Hepatocyte (in vitro differentiated cells): ENCODE data around the gene DKK3. TPM values are rescaled to one million over a fixed set of nuclear protein-coding genes. Genes with fewer than 3 reads are reported as not detected.

ENCODE experiments used
- DNase-seq: peaks from one replicate; pipeline ENCODE4 v3.0.0-alpha.2; 2016; ENCODE audit warnings: low spot score
- H2AFZ ChIP-seq: fragments of 200-600 bp; sonication (generic); 2 replicates; pipeline ENCODE4 v1.6.0; 2016; ENCODE audit warnings: antibody characterized with exemption, mild to moderate bottlenecking
- H3K27ac ChIP-seq: fragments of 200-600 bp; sonication (generic); 2 replicates; pipeline ENCODE4 v1.5.1; 2016; ENCODE audit warnings: mild to moderate bottlenecking
- H3K27me3 ChIP-seq: fragments of 200-600 bp; sonication (generic); 2 replicates; pipeline ENCODE4 v1.6.1; 2016
- H3K36me3 ChIP-seq: fragments of 200-600 bp; sonication (generic); replicated peaks from 2 replicates; pipeline ENCODE4 v1.5.1; 2016; ENCODE audit warnings: low read depth; ENCODE audit not compliant: insufficient read depth
- H3K4me1 ChIP-seq: fragments of 200-600 bp; sonication (generic); 2 replicates; pipeline ENCODE4 v1.5.1; 2016; ENCODE audit warnings: mild to moderate bottlenecking, moderate library complexity; ENCODE audit not compliant: insufficient read depth
- H3K4me2 ChIP-seq: fragments of 200-600 bp; sonication (generic); 2 replicates; pipeline ENCODE4 v1.6.0; 2016
- H3K4me3 ChIP-seq: fragments of 200-600 bp; sonication (generic); 2 replicates; pipeline ENCODE4 v1.5.1; 2016; ENCODE audit warnings: mild to moderate bottlenecking
- H3K79me2 ChIP-seq: fragments of 200-600 bp; sonication (generic); 2 replicates; pipeline ENCODE4 v1.6.0; 2017; ENCODE audit warnings: mild to moderate bottlenecking
- H3K9me2 ChIP-seq: fragments of 200-600 bp; sonication (generic); replicated peaks from 2 replicates; pipeline ENCODE4 v1.6.0; 2017; ENCODE audit warnings: mild to moderate bottlenecking; ENCODE audit not compliant: insufficient read depth
- H3K9me3 ChIP-seq: fragments of 200-600 bp; sonication (generic); 2 replicates; pipeline ENCODE4 v1.5.1; 2016; ENCODE audit warnings: low read depth, mild to moderate bottlenecking
- H4K20me1 ChIP-seq: fragments of 200-600 bp; sonication (generic); 2 replicates; pipeline ENCODE4 v1.6.0; 2016; ENCODE audit warnings: mild to moderate bottlenecking; ENCODE audit not compliant: insufficient read depth, poor library complexity, severe bottlenecking
- EZH2 ChIP-seq: fragments of 200-600 bp; sonication (generic); IDR thresholded peaks from 2 replicates; pipeline ENCODE4 v1.6.1; 2016; ENCODE audit warnings: antibody characterized with exemption, mild to moderate bottlenecking, borderline replicate concordance
- EZH2phosphoT487 ChIP-seq: fragments of 200-600 bp; sonication (generic); IDR thresholded peaks from one replicate; pipeline ENCODE4 v1.6.1; 2018; ENCODE audit warnings: antibody characterized with exemption, mild to moderate bottlenecking, low read depth, moderate library complexity; ENCODE audit not compliant: unreplicated experiment, severe bottlenecking
- whole genome bisulfite sequencing: methylation state at CpG from one replicate; pipeline ENCODE4 v1.1.6; 2016; ENCODE audit warnings: low lambda C conversion rate; ENCODE audit errors: missing lambda C conversion rate; 5-methylcytosine and 5-hydroxymethylcytosine counted together
- polyA plus RNA-seq: library from polyadenylated mRNA; unstranded; fragments of >200 nt; fragmentation: Nextera tagmentation; extraction: Ambion mirVana; gene quantifications from 2 replicates; pipeline ENCODE4 v1.2.1, GENCODE V29; 2016
- total RNA-seq: library from RNA; depleted of rRNA; stranded (reverse); fragments of >200 nt; gene quantifications from 2 replicates; pipeline ENCODE4 v1.2.3, GENCODE V29; 2014
- TF ChIP-seq, protein P1 (sequence below): fragments of 200-600 bp; sonication (generic); IDR thresholded peaks from 2 replicates; pipeline ENCODE4 v1.5.1; 2016; ENCODE audit warnings: antibody characterized with exemption, mild to moderate bottlenecking; ENCODE audit not compliant: poor library complexity

The DKK3 gene
- total and polyA plus RNA-seq, 2 experiments from 2014 or later, result 64.3 to 71.3 TPM

DNA sequence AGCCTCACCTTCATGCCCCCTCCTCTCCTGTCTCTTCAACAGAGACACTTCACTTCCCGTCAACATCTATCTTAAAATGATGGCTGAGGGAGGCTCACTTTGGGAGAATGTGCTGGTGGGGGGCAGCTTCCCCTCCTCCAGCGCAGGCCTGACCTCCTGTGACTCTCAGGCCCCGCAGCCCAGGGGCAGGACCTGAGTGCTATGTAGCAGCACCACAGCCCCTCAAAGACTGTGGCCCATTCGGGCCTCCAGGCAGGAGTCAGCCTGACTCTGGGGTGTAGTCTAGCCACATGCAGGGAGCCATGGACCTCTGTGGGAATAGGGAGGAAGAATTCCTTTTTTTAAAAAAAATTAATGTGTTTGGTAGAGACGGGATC is 43.7 kb downstream of the DKK3 start:
- Histone ChIP-seq H2AFZ (no peak overlapping the region), H3K4me3 (no peak overlapping the region), H3K9me2 (no peaks in the 10 kb centered on the region), H4K20me1 (no peaks in the 10 kb centered on the region), H3K4me2 (no peak overlapping the region), H3K36me3 (no peaks in the 10 kb centered on the region), H3K27me3 (no peaks in the 10 kb centered on the region), H3K4me1 (no peaks in the 10 kb centered on the region), H3K27ac (no peak overlapping the region), H3K9me3 (no peaks in the 10 kb centered on the region), H3K79me2 (no peaks in the 10 kb centered on the region)
- 94% methylated on average over 5 of the region's 5 CpGs for WGBS
- TF ChIP-seq EZH2, result no peak
- no peak for TF ChIP-seq EZH2phosphoT487
- TF ChIP-seq, protein P1, sequence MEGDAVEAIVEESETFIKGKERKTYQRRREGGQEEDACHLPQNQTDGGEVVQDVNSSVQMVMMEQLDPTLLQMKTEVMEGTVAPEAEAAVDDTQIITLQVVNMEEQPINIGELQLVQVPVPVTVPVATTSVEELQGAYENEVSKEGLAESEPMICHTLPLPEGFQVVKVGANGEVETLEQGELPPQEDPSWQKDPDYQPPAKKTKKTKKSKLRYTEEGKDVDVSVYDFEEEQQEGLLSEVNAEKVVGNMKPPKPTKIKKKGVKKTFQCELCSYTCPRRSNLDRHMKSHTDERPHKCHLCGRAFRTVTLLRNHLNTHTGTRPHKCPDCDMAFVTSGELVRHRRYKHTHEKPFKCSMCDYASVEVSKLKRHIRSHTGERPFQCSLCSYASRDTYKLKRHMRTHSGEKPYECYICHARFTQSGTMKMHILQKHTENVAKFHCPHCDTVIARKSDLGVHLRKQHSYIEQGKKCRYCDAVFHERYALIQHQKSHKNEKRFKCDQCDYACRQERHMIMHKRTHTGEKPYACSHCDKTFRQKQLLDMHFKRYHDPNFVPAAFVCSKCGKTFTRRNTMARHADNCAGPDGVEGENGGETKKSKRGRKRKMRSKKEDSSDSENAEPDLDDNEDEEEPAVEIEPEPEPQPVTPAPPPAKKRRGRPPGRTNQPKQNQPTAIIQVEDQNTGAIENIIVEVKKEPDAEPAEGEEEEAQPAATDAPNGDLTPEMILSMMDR, result no peak
- no peak for DNase-seq

DNA sequence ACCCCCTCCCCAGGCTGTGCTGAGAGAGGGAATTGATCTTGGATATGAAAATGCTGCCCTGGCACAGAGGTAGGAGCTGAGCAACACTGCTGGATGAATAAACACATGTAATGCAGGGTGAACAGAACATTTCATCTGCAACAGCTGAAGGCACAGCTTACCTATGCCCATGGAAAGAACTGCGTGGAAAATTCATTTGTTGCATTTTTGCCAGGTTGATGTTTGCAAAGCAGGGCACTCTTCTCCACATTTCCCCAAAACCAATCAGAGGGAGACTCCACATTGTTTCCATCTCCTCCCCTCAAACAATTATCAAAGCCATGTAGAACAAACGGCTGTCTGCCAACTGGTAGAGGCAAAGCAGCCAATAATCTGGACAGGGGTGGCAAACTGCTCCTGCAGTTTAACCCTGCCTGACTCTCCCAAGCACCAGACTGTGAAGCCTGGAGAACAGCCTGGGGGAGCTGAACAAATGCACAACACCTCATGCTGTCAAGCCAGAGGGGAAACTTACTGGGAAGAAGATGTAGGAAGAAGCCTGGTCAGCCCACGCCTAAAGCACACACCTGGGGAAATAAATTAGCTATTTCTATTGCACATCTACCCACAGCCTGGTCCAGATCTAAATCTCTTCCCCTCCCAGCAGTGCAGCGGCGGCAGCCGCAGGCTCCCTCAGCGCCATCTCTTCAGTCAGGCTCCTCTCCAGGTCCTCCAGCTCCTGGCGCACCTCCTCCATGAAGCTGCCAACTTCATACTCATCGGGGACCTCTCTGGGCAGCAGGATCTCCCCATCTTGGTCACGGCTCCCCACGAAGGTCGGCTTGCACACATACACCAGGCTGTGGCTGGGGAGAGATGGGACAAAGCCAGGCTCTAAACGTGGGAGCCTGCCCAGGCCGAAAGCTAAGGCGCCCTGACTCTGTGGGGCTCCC is 44.3 kb downstream of the DKK3 start:
- H3K9me3 ChIP-seq, result no peaks in the 10 kb centered on the region
- no peaks in the 10 kb centered on the region for H3K4me1 ChIP-seq
- no peak overlapping the region for H3K4me2 ChIP-seq
- WGBS, result 89% methylated on average over 15 of the region's 15 CpGs
- H3K27ac ChIP-seq, result no peak overlapping the region
- TF ChIP-seq, protein P1, result no peak
- TF ChIP-seq EZH2 (no peak), EZH2phosphoT487 (no peak)
- no peaks in the 10 kb centered on the region for H3K36me3 ChIP-seq
- no peaks in the 10 kb centered on the region for H4K20me1 ChIP-seq
- no peaks in the 10 kb centered on the region for H3K27me3 ChIP-seq
- no peak for DNase-seq
- no peaks in the 10 kb centered on the region for H3K79me2 ChIP-seq
- H2AFZ ChIP-seq, result no peak overlapping the region
- no peak overlapping the region for H3K4me3 ChIP-seq
- no peaks in the 10 kb centered on the region for H3K9me2 ChIP-seq

DNA sequence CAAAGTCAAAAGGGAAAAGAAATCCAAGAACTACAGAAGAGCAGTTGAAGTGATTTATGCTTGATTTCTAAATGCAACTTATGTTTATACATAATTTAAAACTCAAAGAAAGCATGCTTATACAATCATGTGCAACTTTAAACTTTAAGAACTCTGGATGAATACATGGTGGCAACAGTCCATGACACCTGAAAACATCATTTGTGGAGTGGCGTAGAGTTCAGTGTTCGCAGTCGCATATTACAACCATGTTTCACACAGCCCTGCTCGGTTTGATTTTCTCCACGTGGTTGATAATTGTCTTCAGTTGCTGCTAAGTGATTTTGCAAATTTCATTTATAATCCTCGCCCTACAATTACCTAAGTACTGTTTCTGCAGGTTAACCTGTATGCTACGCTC is 45.4 kb downstream of the DKK3 start:
- H3K79me2 ChIP-seq, result no peaks in the 10 kb centered on the region
- H3K36me3 ChIP-seq, result no peaks in the 10 kb centered on the region
- H3K27me3 ChIP-seq, result no peaks in the 10 kb centered on the region
- no peaks in the 10 kb centered on the region for H3K4me1 ChIP-seq
- DNase-seq, result no peak
- H3K4me2 ChIP-seq, result no peak overlapping the region
- TF ChIP-seq, protein P1, result no peak
- TF ChIP-seq EZH2 (no peak), EZH2phosphoT487 (no peak)
- no peaks in the 10 kb centered on the region for H4K20me1 ChIP-seq
- 90% methylated on average over 7 of the region's 7 CpGs for WGBS
- no peak overlapping the region for H2AFZ ChIP-seq
- H3K9me2 ChIP-seq, result no peaks in the 10 kb centered on the region
- H3K27ac ChIP-seq, result no peak overlapping the region
- H3K9me3 ChIP-seq, result no peaks in the 10 kb centered on the region
- no peak overlapping the region for H3K4me3 ChIP-seq
